DOHH2 (cell line): ENCODE measurements around the gene DCAF6.

Source experiments
- CTCF ChIP-seq: fragments of 200-600 bp; sonication (generic); IDR thresholded peaks from one replicate; pipeline ENCODE4 v1.5.1; 2014; ENCODE audit warnings: antibody characterized with exemption, mild to moderate bottlenecking, low read depth, low read length; ENCODE audit not compliant: poor library complexity, severe bottlenecking
- EZH2phosphoT487 ChIP-seq: fragments of 200-600 bp; sonication (generic); IDR thresholded peaks from 2 replicates; pipeline ENCODE4 v1.6.1; 2017; ENCODE audit warnings: borderline replicate concordance, mild to moderate bottlenecking, antibody characterized with exemption, low read length, moderate library complexity, mixed read lengths

GRCh38 chr1:168042362-168042761, 105.9 kb downstream of the DCAF6 start:
- no peak for TF ChIP-seq CTCF
- TF ChIP-seq EZH2phosphoT487, result no peak
